ENCODE results near the gene RPL36AL.
"Not testable (repeated sequence)": the region's sequence is repeated elsewhere in the genome, so short reads cannot be mapped to it uniquely, and the experiment has no call there.

RPL36AL gene

DNA sequence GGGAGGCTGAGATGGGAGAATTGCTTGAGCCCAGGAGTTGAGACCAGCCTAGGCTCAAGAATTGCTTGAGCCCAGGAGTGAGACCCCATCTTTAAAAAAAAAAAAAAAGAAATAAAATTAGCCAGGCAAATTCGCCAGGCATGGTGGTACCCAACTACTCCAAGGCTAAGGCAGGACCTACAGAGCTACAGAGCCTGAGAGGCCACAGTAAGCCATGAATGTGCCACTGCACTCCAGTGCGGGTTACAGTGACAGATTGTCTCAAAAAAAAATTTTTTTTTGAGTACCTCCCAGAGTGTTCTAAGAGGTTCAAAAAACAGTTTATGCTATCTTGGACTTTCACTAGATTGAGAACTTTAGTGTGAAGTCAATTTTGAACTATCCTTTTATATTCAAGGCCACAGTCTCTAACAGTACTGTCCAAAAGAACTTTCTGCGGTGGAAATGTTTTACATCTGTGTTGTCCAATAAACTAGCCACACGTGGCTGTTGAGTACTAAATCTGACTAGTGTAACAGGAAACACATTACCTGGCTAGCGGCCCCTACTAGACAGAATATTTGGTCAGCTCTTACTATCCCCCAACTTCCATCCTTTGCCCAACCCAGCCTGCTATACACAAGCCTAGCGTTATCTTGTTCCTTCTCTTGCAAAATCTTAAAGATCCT is 2.4 kb downstream of the RPL36AL start:
- no peak for DNase-seq

DNA sequence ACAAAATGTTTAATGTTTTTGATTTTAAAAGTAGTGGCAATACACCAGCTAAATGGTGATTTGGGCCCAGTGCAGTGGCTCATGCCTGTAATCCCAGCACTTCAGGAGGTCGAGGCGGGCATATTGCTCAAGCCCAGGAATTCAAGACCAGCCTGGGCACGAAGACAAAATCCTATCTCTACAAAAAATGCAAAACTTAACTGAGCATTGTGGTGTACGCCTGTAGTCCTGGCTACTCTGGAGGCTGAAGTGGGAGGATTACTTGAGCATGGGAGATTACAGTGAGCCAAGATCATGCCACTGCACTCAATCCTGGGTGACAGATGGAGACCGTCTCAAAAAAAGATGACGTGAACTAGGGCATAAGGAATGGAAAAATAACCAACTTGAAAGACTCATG is 4.7 kb downstream of the RPL36AL start:
- DNase-seq = no peak

DNA sequence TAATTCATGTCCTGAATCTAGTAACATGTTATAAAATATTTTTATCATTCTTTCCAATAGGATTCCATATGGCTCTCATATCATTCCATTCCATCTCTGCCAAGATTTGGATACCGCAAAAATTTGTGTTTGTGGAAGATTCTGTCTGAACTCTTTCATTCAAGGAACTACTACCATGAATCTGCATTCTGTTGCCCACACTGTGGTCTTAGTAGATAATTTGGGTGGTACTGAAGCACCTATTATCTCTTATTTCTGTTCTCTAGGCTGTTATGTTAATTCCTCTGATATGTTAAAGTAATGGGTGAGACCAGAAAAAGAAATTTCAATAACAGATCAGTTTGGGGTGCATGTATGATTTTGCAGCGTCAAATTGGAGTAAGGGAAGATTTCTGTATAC is 6.2 kb downstream of the RPL36AL start:
- DNase-seq = no peak

DNA sequence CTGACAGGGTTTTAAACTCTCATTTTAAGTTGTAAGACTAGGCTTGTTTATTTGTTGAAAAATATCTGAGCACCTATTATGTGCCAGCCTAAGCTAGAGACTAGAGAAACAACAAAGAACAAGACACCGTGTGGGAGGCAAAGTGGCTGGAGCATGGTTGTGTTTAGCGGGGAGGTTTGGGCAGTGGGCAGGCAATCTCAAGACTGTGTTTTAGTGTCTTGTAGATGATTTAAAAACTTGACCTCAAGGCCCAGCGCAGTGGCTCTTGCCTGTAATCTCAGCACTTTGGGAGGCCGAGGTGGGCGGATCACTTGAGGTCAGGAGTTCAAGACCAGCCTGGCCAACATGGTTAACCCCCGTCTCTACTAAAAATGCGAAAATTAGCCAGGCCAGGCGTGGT is 7.8 kb downstream of the RPL36AL start:
- DNase-seq = no peak

DNA sequence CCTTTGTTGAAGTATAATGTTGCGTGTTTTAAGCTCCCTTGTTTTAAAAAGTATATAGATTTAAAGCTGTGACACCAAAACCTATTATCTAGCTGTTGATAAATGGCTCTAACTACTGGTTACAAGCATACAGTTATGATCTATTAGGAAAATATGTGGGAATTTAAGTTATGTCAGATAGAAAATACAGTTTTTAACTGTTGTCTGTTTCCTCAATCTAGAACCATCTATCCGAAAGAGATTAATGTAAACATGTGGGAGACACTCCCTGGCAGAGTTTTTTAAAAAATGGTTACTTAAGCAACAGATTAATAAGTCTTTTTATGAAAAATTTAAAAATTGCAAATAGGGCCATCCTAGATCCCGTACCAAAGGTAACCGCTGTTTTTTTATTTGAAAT is 8.2 kb downstream of the RPL36AL start:
- no peak for DNase-seq

DNA sequence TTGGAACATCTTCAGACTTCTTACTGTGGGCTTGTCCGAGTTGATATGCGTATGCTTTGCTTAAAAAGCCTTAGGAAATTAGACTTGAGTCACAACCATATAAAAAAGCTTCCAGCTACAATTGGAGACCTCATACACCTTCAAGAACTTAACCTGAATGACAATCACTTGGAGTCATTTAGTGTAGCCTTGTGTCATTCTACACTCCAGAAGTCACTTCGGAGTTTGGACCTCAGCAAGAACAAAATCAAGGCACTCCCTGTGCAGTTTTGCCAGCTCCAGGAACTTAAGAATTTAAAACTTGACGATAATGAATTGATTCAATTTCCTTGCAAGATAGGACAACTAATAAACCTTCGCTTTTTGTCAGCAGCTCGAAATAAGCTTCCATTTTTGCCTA is 12.8 kb downstream of the RPL36AL start:
- DNase-seq = no peak

DNA sequence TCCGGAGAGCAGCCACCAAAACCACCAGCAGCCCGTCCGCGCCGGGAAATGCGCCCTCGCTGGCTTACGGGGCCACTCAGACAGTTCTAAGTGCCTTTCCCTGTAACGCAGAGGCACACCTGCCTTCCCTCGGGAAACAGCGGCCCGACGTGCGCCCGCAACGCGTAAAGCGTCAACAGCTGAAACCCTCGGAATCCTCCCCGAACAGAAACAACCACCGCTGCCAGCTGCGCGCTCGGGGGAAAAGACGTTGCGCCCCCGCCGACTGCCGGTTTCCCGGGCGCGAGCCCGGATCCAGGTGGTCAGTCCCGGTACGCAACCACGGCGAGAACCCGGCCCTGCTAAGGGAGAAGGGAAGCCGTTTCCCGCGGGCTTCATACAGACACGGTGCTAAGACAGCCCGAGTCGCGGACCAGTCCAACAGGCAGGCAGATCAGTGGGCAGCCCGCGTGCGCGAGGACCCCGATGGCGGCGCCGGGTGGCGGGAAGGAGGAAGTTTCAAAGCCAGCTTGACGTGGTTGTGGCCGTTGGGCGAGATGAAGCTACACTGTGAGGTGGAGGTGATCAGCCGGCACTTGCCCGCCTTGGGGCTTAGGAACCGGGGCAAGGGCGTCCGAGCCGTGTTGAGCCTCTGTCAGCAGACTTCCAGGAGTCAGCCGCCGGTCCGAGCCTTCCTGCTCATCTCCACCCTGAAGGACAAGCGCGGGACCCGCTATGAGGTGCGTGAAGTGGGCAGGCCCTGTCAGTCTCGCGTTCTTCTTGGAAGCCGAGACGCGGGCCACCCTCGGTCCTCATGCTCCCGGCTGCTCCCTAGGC is 21.7 kb downstream of the RPL36AL start, which contains the start of gene LRR1:
Gene LRR1 (plus strand): TSS at position 456 of the 816 bp plus-strand sequence. CDS start 81 bp downstream, at position 537.
- peak; percentile 77 for DNase-seq

DNA sequence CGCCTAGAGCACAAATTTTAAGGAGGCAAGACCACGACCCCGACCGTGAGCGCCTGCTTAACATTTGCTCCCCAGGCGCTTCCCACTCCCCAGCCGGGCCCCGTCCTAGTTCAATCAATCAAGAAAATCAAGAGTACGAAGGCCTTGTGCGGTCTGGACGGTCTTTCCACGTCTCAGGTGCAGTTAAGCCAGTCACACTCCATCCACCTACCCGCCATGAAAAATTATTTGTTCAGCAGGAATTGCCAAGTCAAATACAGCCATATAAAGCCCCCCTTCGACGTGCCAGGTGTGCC is 22.3 kb downstream of the RPL36AL start:
- no peak for DNase-seq

DNA sequence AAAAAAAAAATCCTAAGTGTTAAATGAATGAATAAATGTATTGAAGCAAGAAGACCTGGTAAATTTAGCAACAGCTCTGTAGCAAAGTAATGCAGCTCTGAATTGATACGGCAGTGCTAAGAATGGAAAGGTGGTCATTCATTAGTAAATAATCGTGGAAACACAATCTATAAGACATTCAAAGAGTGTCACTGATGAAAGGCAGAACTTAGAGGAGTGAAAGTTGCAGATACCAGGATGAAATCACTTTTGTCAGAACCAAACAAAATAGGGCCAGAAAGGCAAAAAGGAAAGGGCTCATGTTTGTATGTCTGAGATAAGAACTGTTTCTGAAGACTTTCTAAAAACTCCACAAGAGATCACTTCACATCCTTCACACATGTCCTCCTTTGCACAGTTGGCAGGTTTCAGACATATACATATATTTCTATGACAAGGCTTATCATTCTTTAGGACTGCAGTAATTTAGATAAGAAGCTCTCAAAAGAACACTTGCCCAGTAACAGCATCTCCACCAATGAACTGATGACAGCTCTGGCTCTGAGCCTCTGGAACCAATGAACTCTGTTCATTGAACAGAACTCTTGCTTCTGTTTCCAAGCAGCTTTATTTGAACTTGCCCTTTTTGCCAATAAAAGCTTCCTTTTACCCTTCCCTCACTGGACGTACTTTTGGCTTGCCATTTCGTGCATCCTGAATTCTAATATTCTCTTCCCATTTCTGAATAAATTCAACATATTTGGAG is 25.9 kb downstream of the RPL36AL start:
- DNase-seq = no peak

DNA sequence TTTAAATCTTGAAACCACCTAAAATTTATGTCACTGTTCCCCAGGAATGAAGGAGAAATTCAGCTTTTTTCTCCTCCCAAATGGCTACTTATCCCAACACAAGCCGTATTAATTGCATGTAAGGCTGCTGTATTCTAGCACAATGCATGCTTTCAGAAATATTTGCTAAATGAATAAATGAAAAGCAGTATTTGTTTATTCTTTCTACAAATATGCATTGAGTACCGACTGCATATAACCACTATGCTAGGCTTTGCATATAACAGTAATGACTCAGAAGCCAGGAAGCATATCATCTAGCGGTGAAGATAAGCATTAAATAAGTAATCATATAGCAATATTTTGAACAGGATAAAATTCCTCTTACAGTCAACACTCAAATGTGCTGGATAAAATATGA is 27.4 kb downstream of the RPL36AL start:
- no peak for DNase-seq

DNA sequence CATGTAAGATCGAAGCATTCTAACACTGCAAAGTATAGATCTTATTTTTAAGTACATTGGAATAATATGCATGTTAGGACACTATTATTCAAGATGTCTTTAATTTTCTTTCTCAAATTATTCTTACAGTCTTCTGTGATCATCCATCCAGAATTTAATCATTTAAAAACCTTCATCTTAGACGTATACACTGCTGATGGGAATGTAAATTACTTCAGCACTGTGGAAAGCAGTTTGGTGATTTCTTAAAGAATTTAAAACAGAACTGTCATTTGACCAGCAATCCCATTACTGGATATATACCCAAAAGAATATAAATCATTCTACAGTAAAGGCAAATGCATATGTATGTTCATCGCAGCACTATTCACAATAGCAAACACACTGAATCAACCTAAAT is 31.0 kb downstream of the RPL36AL start:
- no peak for DNase-seq

DNA sequence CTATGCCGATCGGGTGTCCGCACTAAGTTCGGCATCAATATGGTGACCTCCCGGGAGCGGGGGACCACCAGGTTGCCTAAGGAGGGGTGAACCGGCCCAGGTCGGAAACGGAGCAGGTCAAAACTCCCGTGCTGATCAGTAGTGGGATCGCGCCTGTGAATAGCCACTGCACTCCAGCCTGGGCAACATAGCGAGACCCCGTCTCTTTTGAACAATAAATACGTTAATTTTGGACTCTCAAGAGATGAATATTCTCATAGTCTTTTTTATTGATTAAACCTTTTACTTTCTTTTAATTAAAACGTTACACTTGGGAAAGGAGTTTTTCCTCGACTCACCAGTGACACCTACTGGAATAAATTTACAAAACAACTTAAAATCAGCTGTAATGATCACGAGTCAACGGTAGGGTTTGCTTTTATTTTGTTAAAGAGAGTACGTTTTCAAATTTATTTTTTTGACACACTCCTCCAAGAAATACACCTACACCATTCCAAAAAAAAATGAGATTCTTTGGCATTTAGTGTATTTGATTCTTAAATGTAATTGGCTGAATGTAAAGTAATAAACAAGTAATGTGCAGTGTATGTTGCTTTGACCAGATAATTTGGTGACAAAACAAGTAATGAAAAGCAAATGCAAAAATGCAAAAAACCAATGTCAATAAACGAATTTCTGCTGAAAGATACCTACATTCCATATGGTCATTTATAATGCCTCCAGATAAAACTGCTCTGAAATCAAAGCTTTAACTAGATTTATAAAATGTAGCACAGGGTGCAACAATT is 33.6 kb downstream of the RPL36AL start:
- DNase-seq = peak; percentile 57

DNA sequence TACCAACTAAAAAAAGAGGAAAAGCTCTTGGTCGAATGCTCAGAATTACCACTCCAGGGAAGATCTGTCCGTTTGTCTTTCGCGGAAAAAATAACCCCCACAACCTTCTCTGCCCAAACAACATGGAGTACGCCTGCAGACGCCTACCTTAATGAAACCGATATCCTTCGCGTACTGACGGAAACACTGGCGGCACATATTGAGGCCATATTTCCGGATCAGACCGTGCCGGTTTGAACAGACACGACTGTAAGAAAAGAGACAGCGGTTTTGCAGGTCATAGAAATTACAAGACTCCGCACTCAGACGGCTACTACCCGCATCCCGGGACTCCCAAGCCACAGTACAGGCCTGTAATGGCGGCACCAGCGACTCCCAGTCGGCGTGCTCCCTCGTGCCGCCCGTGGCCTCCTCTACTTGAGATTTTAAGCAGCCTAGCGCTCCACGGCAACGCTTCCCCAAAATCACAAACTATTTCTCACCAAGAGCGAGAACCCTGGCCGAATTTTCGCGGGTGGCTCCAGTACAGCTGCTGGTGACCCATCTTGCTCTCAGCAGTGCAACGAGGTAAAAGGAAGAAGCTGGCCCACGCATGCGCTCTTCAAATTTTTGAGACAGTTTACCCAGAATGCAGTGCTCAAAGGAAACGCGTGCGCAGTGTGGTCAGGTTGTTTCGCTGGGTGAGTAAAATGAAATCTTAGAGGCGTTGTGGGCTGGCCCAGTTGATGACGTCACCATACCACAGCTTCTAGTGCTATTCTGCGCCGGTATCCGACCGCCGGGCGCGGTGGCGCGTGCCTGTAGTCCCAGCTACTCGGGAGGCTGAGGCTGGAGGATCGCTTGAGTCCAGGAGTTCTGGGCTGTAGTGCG is 34.4 kb downstream of the RPL36AL start, which contains the start of gene RPS29:
Gene RPS29 (minus strand): TSS at position 578 of the 870 bp plus-strand sequence. CDS start 34 bp downstream, at position 544.
- peak; percentile 98 for DNase-seq

DNA sequence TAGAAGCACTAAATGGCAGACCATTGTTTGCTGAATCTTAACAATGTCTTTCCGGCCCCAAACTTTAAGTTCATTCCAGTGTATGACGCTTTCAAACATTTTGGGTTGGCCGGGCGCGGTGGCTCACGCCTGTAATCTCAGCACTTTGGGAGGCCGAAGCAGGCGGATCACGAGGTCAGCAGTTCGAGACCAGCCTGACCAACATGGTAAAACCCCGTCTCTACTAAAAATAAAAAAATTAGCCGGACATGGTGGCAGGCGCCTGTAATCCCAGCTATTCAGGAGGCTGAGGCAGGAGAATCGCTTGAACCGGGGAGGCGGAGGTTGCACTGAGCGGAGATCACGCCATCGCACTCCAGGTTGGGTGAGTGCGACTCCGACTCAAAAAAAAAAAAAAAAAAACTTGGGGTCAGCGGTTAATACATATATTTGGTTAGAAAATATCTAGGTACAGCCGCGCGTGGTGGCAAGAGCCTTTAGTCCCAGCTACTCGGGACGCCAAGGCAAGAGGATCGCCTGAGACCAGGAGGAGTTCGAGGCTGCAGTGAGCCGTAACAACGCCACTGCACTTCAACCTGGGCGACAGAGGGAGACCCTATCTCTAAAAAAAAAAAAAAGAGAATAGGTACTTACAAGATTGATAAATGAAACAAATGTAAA is 35.3 kb downstream of the RPL36AL start:
- DNase-seq = not testable (repeated sequence)

DNA sequence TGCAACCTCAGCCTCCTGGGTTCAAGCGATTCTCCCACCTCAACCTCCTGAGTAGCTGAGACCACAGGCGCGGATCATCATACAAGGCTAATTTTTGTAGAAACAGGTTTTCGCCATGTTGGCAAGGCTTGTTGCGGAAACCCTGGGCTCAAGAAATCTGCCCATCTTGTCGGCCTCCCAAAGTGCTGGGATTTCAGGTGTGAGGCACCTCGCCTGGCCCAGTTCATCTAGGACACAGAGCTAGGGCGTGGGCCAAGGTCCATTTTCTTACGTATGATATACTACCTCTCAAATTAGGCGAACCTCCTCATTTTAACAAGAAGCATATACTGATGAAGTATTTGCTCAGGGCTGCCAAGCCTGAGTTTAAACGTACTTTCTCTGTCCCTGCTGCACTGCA is 36.4 kb downstream of the RPL36AL start:
- no peak for DNase-seq

DNA sequence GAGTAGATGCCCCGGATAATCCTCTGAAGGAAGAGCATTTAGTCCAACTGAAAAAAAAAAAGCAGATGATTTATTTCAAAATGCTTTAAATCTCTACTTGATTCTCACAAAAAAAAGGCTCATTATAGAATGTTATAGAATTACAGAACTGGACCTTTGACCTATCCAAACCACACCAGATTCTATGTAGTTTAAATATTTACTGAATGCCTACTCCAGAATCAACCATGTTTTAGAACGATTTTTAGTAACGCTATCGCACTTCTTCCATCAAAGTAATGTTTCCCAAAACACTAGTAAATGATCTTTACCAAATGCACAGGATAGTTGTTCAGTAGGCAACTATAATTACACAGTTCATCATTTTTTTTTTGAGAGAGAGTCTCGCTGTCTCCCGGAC is 36.8 kb downstream of the RPL36AL start:
- DNase-seq = no peak

DNA sequence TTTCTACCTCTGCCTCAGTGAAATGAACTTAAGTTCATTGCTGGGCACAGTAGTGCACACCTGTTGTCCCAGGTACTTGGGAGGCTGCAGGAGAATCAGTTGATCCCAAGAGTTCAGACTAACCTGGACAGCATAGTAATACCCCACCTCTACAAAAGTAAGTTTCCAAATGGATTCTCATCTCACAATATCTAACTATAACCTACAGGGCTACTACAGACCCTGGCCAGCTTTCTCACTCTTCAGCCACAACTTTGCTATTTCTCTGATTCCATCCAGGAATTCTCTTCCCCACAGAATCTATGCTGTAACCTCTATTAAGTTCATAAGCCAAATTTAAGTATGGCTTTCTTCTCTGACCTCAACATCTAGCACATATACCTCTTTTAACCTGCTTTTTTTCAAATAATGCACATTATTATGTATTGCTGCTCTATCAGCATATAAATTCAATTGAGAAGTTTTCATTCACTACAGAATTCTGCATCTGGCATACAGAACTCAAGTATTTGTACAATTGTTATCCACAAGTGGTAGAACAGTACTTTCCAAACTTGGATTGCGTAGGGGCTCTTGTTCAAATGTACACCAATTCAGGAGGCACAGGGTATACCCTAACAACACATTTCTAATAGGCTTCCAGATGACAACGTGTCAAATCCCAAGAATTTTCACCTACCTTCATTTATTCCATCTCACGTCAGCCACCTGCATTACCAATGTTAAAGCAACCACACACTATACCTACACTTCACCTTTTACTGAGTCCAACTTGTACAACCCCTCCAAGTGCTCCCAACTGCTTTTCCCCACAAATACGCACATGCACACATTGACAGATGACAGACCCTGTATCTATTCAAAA is 38.1 kb downstream of the RPL36AL start:
- DNase-seq = no peak

DNA sequence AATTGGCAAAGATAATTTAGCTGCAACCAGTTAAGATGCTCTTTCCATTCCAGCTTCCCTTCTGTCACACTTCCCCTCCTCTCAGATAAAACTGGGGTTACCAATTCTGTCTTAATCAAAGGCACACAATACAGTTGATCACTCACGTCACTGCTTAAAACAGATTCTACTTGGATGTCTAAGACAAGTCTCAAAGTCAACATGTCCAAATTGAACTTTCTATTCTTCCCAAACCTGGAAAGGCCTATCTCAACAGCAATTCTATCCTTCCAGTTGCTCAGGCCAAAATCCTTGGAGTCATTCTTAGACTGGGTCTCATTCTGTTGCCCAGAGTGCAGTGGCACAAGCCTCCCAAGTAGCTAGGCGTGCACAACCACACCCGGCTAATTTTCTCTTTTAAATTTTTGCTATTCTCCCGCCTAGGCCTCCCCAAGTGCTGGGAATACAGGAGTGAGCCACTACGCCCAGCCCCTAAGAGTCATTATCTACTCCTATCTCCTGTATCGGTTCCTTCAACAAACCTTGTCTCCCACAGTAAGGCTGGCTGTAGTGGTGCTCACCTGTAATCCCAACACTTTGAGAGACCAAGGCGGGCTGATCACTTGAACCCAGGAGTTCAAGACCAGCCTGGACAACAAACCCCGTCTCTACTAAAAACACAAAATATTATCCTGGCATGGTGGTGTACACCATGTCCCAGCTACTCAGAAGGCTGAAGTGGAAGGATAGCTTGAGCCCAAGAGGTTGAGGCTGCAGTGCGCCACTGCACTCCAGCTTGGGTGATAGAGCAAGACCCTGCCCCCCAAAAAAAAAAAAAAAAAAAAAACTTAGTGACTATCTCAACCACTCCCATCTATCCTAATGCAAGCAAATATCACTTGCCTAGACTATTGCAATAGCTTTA is 39.0 kb downstream of the RPL36AL start:
- DNase-seq = no peak

DNA sequence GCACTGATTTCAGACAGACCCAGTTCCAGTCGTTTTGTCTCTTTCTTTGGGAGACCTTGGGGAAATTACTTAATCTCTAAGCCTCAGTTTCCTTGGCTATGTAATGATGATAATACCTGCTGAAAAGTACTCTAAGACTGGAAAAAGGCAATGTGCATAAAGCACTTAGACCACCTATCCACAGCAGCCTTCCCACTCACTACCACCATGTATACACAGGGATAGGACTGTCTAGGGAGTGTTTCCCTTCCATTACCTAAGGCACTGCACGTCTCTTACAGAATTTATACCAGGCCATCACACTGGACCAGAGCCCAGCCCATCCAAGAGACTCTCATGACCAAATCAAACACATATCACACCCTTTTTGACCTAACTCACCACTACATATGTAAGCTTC is 40.6 kb downstream of the RPL36AL start:
- DNase-seq = no peak

Measured in COR-L47 (cell line).